Smooth muscle cell (in vitro differentiated cells): ENCODE measurements around the gene PRKAG3. TPM values are rescaled to one million over a fixed set of nuclear protein-coding genes. Genes with fewer than 3 reads are reported as not detected.

Source experiments
- DNase-seq: peaks from one replicate; lab custom pipeline; 2025; ENCODE audit not compliant: unreplicated experiment; lab: John Stamatoyannopoulos, UW
- H2AFZ ChIP-seq: fragments of 200-600 bp; sonication (generic); 2 replicates; pipeline ENCODE4 v1.6.0; 2016; ENCODE audit warnings: antibody characterized with exemption, low read depth, mild to moderate bottlenecking
- H3F3A ChIP-seq: fragments of 200-600 bp; sonication (generic); 2 replicates; pipeline ENCODE4 v1.6.0; 2017; ENCODE audit warnings: antibody characterized with exemption, low read depth
- H3K27ac ChIP-seq: fragments of 200-600 bp; sonication (generic); 2 replicates; pipeline ENCODE4 v1.5.1; 2016; ENCODE audit warnings: low read depth, mild to moderate bottlenecking
- H3K27me3 ChIP-seq: fragments of 200-600 bp; sonication (generic); 2 replicates; pipeline ENCODE4 v1.6.1; 2016; ENCODE audit warnings: low read depth, mild to moderate bottlenecking
- H3K36me3 ChIP-seq: fragments of 200-600 bp; sonication (generic); 2 replicates; pipeline ENCODE4 v1.5.1; 2016; ENCODE audit warnings: low read depth
- H3K4me1 ChIP-seq: fragments of 200-600 bp; sonication (generic); 2 replicates; pipeline ENCODE4 v1.5.1; 2016; ENCODE audit warnings: low read depth
- H3K4me2 ChIP-seq: fragments of 200-600 bp; sonication (generic); 2 replicates; pipeline ENCODE4 v1.6.0; 2016; ENCODE audit warnings: mild to moderate bottlenecking
- H3K4me3 ChIP-seq: fragments of 200-600 bp; sonication (generic); 2 replicates; pipeline ENCODE4 v1.5.1; 2016; ENCODE audit warnings: mild to moderate bottlenecking
- H3K79me2 ChIP-seq: fragments of 200-600 bp; sonication (generic); 2 replicates; pipeline ENCODE4 v1.6.0; 2016; ENCODE audit warnings: low read depth, mild to moderate bottlenecking
- H3K9ac ChIP-seq: fragments of 200-600 bp; sonication (generic); 2 replicates; pipeline ENCODE4 v1.6.0; 2016; ENCODE audit warnings: low read depth
- H3K9me3 ChIP-seq: fragments of 200-600 bp; sonication (generic); replicated peaks from 2 replicates; pipeline ENCODE4 v1.5.1; 2016; ENCODE audit warnings: low read depth
- H4K20me1 ChIP-seq: fragments of 200-600 bp; sonication (generic); 2 replicates; pipeline ENCODE4 v1.6.0; 2016; ENCODE audit warnings: low read depth
- WGBS: methylation state at CpG from one replicate; pipeline ENCODE4 v1.1.7; 2016; ENCODE audit warnings: low lambda C conversion rate; 5-methylcytosine and 5-hydroxymethylcytosine counted together
- polyA plus RNA-seq: library from polyadenylated mRNA; unstranded; fragments of >200 nt; fragmentation: Nextera tagmentation; extraction: Ambion mirVana; gene quantifications from 2 replicates; pipeline ENCODE4 v1.2.1, GENCODE V29; 2016
- total RNA-seq: library from RNA; depleted of rRNA; stranded (reverse); fragments of >200 nt; gene quantifications from 2 replicates; pipeline ENCODE4 v1.2.3, GENCODE V29; 2014
- TF ChIP-seq, protein P1 (sequence below): fragments of 200-600 bp; sonication (generic); IDR thresholded peaks from 2 replicates; pipeline ENCODE4 v1.5.1; 2017; ENCODE audit warnings: borderline replicate concordance, mild to moderate bottlenecking, antibody characterized with exemption; ENCODE audit not compliant: insufficient read depth, poor library complexity, severe bottlenecking

The PRKAG3 gene
- total and polyA plus RNA-seq, 2 experiments from 2014 or later, result not detected

DNA sequence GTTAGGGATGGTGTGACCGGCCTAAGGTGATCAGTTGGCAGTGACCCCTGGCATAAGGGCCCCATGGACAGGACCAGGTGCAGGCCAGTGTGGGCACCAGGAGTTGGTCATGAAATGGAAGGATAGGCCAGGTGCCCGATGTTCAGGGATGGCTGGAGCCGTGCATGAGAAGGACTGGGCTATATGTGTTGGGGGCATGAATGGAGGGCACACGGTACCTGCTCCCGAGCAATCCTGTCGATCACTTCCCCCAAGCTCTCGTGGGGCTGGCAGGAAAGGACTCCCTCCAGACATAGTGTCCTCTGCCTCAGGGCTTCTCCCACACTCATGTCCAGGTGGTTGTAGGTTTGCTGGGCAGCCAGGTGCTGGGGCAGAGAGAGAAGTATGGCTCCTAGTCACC is 7.6 kb downstream of the PRKAG3 start:
- Histone ChIP-seq H3K4me3 (no peak overlapping the region), H3K9ac (no peak overlapping the region), H3K4me2 (no peak overlapping the region), H3K36me3 (no peaks in the 10 kb centered on the region), H3K79me2 (no peaks in the 10 kb centered on the region), H2AFZ (no peak overlapping the region), H3F3A (no peaks in the 10 kb centered on the region), H3K27ac (no peak overlapping the region), H4K20me1 (no peaks in the 10 kb centered on the region), H3K4me1 (no peaks in the 10 kb centered on the region), H3K9me3 (no peaks in the 10 kb centered on the region), H3K27me3 (no peaks in the 10 kb centered on the region)
- 92% methylated on average over 7 of the region's 7 CpGs for WGBS
- TF ChIP-seq, protein P1, sequence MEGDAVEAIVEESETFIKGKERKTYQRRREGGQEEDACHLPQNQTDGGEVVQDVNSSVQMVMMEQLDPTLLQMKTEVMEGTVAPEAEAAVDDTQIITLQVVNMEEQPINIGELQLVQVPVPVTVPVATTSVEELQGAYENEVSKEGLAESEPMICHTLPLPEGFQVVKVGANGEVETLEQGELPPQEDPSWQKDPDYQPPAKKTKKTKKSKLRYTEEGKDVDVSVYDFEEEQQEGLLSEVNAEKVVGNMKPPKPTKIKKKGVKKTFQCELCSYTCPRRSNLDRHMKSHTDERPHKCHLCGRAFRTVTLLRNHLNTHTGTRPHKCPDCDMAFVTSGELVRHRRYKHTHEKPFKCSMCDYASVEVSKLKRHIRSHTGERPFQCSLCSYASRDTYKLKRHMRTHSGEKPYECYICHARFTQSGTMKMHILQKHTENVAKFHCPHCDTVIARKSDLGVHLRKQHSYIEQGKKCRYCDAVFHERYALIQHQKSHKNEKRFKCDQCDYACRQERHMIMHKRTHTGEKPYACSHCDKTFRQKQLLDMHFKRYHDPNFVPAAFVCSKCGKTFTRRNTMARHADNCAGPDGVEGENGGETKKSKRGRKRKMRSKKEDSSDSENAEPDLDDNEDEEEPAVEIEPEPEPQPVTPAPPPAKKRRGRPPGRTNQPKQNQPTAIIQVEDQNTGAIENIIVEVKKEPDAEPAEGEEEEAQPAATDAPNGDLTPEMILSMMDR, result no peak
- no peak for DNase-seq

DNA sequence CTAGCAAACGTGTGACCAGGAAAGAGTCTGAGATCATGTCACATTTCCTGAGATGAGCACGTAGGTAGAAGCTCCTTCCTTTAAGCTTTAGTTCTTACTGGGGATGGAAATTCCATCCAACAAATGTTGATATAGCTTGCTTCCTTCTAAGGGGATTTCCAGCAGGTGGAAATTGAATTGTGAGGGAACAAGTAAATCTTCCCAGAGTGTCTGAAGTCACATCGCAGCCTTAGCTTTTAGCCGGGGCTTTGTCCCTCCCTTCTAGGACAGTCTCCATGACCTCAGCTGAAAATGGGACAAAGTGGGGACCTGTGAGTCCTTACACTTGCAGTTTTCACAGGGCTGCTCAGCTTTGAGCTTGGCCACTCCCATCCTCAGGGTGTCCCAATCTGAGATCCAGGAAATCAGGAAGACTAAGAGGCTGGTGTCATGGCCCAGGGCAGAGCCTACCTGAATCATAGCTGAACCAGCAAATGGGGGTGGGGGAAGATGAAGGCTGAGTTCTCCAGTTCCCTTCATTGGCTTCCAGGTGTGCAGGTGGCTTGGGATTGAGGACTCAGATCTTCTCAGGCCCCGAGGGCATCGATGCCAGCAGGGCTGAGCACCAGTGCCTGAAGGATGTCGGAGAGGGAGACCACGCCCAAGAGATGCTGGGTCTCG is 8.3 kb downstream of the PRKAG3 start:
- Histone ChIP-seq H3K27ac (no peak overlapping the region), H3K4me2 (no peak overlapping the region), H3K9me3 (no peaks in the 10 kb centered on the region), H2AFZ (no peak overlapping the region), H3F3A (no peaks in the 10 kb centered on the region), H3K27me3 (no peaks in the 10 kb centered on the region), H3K79me2 (no peaks in the 10 kb centered on the region), H4K20me1 (no peaks in the 10 kb centered on the region), H3K9ac (no peak overlapping the region), H3K4me1 (no peaks in the 10 kb centered on the region), H3K4me3 (no peak overlapping the region), H3K36me3 (no peaks in the 10 kb centered on the region)
- WGBS, result 89% methylated on average over 9 of the region's 9 CpGs
- TF ChIP-seq, protein P1, result no peak
- no peak for DNase-seq

DNA sequence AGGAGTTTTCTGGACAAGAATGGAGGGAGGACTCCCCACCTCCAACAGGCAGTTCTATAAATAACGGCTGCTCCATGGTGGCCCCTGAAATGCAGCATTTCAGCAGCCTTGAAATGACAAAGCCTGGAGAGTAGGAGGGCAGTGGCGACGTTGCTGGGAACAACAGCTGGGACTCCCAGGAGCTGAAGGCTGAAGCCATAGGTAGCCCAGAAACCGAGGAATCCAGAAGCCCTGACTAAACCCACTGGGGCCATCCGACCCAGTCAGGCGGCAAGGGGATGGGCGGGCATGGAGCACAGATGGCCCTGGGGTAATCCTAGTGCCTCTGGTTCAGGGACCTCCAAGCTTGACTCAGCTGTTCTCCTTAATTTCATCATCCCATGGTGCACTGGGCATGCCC is 9.0 kb downstream of the PRKAG3 start:
- H3K27ac ChIP-seq, result no peak overlapping the region
- TF ChIP-seq, protein P1, result no peak
- no peaks in the 10 kb centered on the region for H3K9me3 ChIP-seq
- no peaks in the 10 kb centered on the region for H3K79me2 ChIP-seq
- 80% methylated on average over 7 of the region's 7 CpGs for WGBS
- no peaks in the 10 kb centered on the region for H3F3A ChIP-seq
- no peak overlapping the region for H3K4me2 ChIP-seq
- H3K9ac ChIP-seq, result no peak overlapping the region
- no peak overlapping the region for H3K4me3 ChIP-seq
- no peaks in the 10 kb centered on the region for H3K27me3 ChIP-seq
- no peaks in the 10 kb centered on the region for H3K4me1 ChIP-seq
- no peak for DNase-seq
- H2AFZ ChIP-seq, result no peak overlapping the region
- H4K20me1 ChIP-seq, result no peaks in the 10 kb centered on the region
- no peaks in the 10 kb centered on the region for H3K36me3 ChIP-seq

DNA sequence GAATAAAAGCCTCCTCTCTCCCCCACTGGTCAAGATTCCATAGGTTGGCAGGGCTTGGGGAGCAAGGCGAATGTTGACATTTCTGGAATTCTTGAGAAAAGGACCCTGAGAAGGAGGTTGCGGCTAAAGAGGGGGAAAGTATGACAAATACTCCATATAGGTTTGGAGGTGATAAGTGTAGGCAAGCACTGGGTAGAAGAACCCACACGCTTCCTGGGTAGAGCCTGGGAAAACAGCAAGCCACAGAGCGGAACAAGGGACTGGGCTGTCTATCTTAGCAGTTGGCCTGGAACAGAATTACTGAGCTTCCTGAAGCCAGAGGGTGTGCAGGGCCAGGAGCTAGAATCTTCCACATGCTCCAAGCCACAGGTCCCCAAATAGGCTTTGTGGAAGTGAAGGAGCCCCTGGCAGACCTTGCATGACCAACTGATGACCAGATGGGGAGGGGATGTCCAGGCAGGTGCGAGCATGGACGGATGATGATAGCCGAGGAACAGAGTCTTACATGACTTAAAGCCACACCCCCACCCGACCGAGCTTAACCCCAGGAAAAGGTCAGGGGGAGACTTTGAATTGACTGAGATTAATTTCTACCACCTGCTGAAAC is 9.9 kb downstream of the PRKAG3 start:
- Histone ChIP-seq H3K4me1 (no peaks in the 10 kb centered on the region), H3F3A (no peaks in the 10 kb centered on the region), H4K20me1 (no peaks in the 10 kb centered on the region), H2AFZ (no peak overlapping the region), H3K27ac (no peak overlapping the region), H3K27me3 (no peaks in the 10 kb centered on the region), H3K4me2 (no peak overlapping the region), H3K9me3 (no peaks in the 10 kb centered on the region), H3K9ac (no peak overlapping the region), H3K36me3 (no peaks in the 10 kb centered on the region), H3K79me2 (no peaks in the 10 kb centered on the region), H3K4me3 (no peak overlapping the region)
- TF ChIP-seq, protein P1, result no peak
- WGBS, result 87% methylated on average over 9 of the region's 9 CpGs
- no peak for DNase-seq
